ENCODE results near the gene TBX2. TPM values are rescaled to one million over a fixed set of nuclear protein-coding genes. Genes with fewer than 3 reads are reported as not detected.
A peak's percentile ranks its signal among the peaks of the same experiment; 100 is the strongest.

Gene TBX2
- total RNA-seq, 4 donors from 2014 or later, result 19.0 to 33.6 (median 22.8) TPM

DNA sequence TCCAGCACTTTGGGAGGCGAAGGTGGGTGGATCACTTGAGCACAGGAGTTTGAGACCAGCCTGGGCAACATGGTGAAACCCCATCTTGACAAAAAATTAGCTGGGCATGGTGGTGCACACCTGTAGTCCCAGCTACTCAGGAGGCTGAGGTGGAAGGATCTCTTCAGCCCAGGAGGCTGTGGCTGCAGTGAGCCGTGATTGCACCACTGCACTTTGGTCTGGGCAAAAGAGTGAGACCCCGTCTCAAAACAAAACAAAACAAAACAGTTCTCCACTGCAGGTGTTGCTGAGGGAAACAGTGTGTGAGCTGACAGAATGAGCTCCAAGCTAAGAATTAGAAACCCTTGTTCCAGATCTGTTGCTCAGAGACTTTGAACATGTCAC lies 35.2 kb upstream of the TBX2 start:
- H3K4me3 ChIP-seq, result no peak overlapping the region
- peaks cover 0 to 11% of the 10 kb centered on the region in 2 donors for H3K36me3 ChIP-seq
- no peak overlapping the region for H3K27ac ChIP-seq
- H3K4me1 ChIP-seq, result peaks cover 0 to 12% (median 0%) of the 10 kb centered on the region in 3 donors
- H3K27me3 ChIP-seq, result no peaks in the 10 kb centered on the region
- H3K9me3 ChIP-seq, result no peaks in the 10 kb centered on the region
- ATAC-seq, result no peak
- TF ChIP-seq POLR2A (IDR thresholded peaks at IDR 0.05), result no peak
- TF ChIP-seq POLR2AphosphoS5 (IDR thresholded peaks at IDR 0.05), result no peak
- TF ChIP-seq, protein P1, sequence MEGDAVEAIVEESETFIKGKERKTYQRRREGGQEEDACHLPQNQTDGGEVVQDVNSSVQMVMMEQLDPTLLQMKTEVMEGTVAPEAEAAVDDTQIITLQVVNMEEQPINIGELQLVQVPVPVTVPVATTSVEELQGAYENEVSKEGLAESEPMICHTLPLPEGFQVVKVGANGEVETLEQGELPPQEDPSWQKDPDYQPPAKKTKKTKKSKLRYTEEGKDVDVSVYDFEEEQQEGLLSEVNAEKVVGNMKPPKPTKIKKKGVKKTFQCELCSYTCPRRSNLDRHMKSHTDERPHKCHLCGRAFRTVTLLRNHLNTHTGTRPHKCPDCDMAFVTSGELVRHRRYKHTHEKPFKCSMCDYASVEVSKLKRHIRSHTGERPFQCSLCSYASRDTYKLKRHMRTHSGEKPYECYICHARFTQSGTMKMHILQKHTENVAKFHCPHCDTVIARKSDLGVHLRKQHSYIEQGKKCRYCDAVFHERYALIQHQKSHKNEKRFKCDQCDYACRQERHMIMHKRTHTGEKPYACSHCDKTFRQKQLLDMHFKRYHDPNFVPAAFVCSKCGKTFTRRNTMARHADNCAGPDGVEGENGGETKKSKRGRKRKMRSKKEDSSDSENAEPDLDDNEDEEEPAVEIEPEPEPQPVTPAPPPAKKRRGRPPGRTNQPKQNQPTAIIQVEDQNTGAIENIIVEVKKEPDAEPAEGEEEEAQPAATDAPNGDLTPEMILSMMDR (IDR thresholded peaks at IDR 0.05), result no peak
- TF ChIP-seq EP300 (IDR thresholded peaks at IDR 0.05), result no peak
- WGBS, 2 donors (ENCODE audit: low coverage in 1 of 2), result 90% methylated on average over 2 of the region's 3 CpGs

DNA sequence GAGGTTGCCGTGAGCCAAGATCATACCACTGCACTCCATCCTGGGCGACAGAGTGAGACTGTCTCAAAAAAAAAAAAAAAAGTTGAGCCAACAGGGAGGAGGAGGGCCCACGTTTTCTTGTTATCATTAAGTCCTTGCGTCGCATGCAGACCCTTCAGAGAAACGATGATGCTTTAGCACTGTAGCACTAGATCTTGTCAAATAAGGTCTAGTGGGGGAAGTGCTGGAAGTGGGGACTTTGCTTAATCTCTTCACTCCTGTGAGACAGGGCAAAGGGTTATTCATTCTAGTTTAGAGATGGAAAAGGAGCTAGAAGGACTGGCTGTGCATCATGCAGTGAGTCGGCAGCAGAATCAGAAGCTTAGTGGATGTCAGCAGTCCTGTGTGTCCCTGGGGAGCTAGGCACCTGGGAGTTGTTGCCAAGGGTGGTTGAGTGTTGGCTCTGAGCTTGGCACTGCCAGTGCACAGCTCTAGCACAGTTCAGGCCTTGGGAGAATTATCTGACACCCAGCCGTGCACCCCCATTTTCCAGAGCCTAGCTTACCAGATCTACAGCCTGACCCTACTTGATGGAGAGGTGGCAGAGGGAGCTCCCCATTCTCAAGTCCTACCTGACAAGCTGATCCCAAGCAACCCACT lies 33.4 kb upstream of the TBX2 start:
- Histone ChIP-seq H3K4me1 (peaks cover 0 to 12% (median 0%) of the 10 kb centered on the region in 3 donors), H3K36me3 (peaks cover 0 to 11% of the 10 kb centered on the region in 2 donors), H3K4me3 (no peak overlapping the region), H3K9me3 (no peaks in the 10 kb centered on the region), H3K27ac (peak overlapping the region in 3 of 4 donors; percentile 49 to 61 (median 55)), H3K27me3 (no peaks in the 10 kb centered on the region)
- ATAC-seq, result no peak
- 85 to 93% methylated on average over 6 to 7 of the region's 8 CpGs for WGBS, 2 donors (ENCODE audit: low coverage in 1 of 2)
- TF ChIP-seq POLR2A (IDR thresholded peaks at IDR 0.05) (no peak), EP300 (IDR thresholded peaks at IDR 0.05) (no peak), POLR2AphosphoS5 (IDR thresholded peaks at IDR 0.05) (no peak)
- TF ChIP-seq, protein P1 (IDR thresholded peaks at IDR 0.05), result no peak

DNA sequence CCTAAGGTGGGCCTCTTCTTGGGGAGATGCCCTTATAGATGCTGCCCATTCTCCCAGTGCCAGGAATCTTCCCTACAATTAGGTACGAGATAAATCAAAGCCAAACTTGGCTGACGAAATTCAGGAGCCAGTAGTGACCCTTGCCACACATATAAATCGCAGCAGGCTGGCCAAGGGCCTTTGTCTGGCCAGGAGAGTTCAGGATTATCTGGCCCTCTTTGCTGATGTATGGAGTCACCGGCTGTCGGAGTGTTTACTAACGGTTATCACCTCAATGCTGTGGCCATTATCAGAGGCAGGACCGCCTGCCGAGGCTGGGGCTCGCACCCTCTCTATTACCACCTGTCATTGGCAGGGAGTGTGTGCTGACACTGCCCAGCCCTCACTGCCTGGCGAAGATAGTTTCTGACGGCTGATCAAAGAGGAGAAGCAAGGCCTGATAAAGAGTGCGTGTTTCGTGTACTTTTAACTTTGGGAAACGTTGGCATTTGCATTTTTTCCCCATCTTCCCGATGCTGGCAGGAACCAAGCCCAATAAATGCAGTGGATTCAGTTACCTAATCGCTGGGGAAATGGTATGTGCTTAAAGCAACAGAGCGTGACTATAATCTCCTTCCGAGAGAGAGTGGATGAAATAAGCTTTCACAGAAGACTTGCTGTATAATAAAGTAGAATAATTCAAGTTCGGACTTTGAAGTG lies 32.8 kb upstream of the TBX2 start:
- Histone ChIP-seq H3K4me3 (no peak overlapping the region), H3K36me3 (peaks cover 0 to 11% of the 10 kb centered on the region in 2 donors), H3K9me3 (no peaks in the 10 kb centered on the region), H3K27ac (peak overlapping the region in 3 of 4 donors; percentile 49 to 61 (median 55)), H3K27me3 (no peaks in the 10 kb centered on the region), H3K4me1 (peaks cover 0 to 12% (median 0%) of the 10 kb centered on the region in 3 donors)
- TF ChIP-seq POLR2AphosphoS5 (IDR thresholded peaks at IDR 0.05) (no peak), POLR2A (IDR thresholded peaks at IDR 0.05) (no peak), EP300 (IDR thresholded peaks at IDR 0.05) (no peak)
- TF ChIP-seq, protein P1 (IDR thresholded peaks at IDR 0.05), result no peak
- WGBS, 2 donors (ENCODE audit: low coverage in 1 of 2), result 24 to 37% methylated on average over 8 to 14 of the region's 19 CpGs
- no peak for ATAC-seq

DNA sequence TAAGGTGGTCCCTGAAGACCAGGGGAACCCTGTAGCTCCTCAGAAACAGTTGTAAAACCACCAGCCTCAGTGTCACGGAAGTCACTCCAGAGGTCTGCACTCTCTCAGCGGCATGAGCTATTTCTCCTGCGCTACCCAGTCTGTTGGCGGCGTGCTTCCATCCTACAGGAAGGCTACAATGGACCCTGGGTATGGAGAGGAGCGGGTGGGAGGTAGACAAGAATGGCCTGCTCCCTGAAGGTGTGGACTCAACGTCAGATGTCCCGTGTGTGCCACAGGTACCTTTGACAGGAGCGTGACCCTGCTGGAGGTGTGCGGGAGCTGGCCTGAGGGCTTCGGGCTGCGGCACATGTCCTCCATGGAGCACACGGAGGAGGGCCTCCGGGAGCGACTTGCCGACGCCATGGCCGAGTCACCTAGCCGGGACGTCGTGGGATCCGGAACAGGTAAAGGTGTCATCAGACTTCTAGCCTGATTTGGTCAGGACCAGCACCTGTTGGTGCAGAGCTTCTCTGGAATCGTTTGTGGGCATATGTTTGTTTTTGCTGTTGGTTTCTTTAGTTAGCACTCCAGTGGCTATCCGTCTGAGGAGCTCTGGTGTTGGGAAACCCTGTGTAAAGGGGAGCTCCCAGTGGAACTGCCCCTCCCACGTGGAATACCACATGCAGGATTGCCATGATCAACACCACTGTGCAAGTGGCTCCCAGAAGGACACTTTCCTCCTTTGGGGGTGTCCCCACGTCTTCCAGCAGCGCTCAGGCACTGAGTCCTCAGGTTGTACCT lies 31.4 kb upstream of the TBX2 start:
- WGBS, 2 donors (ENCODE audit: low coverage in 1 of 2), result 98 to 100% methylated on average over 2 to 14 of the region's 27 CpGs
- Histone ChIP-seq H3K27me3 (no peaks in the 10 kb centered on the region), H3K36me3 (peaks cover 0 to 11% of the 10 kb centered on the region in 2 donors), H3K4me3 (no peak overlapping the region), H3K4me1 (peaks cover 0 to 12% (median 0%) of the 10 kb centered on the region in 3 donors), H3K27ac (no peak overlapping the region), H3K9me3 (no peaks in the 10 kb centered on the region)
- TF ChIP-seq POLR2AphosphoS5 (IDR thresholded peaks at IDR 0.05) (no peak), EP300 (IDR thresholded peaks at IDR 0.05) (no peak), POLR2A (IDR thresholded peaks at IDR 0.05) (no peak)
- TF ChIP-seq, protein P1 (IDR thresholded peaks at IDR 0.05), result no peak
- no peak for ATAC-seq
